Hepatocyte (in vitro differentiated cells): ENCODE results near the gene SLX4IP. TPM values are rescaled to one million over a fixed set of nuclear protein-coding genes. Genes with fewer than 3 reads are reported as not detected.

ENCODE experiments used
- DNase-seq: peaks from one replicate; pipeline ENCODE4 v3.0.0-alpha.2; 2016; ENCODE audit warnings: low spot score
- H2AFZ ChIP-seq: fragments of 200-600 bp; sonication (generic); 2 replicates; pipeline ENCODE4 v1.6.0; 2016; ENCODE audit warnings: antibody characterized with exemption, mild to moderate bottlenecking
- H3K27ac ChIP-seq: fragments of 200-600 bp; sonication (generic); 2 replicates; pipeline ENCODE4 v1.5.1; 2016; ENCODE audit warnings: mild to moderate bottlenecking
- H3K27me3 ChIP-seq: fragments of 200-600 bp; sonication (generic); 2 replicates; pipeline ENCODE4 v1.6.1; 2016
- H3K36me3 ChIP-seq: fragments of 200-600 bp; sonication (generic); replicated peaks from 2 replicates; pipeline ENCODE4 v1.5.1; 2016; ENCODE audit warnings: low read depth; ENCODE audit not compliant: insufficient read depth
- H3K4me1 ChIP-seq: fragments of 200-600 bp; sonication (generic); 2 replicates; pipeline ENCODE4 v1.5.1; 2016; ENCODE audit warnings: mild to moderate bottlenecking, moderate library complexity; ENCODE audit not compliant: insufficient read depth
- H3K4me2 ChIP-seq: fragments of 200-600 bp; sonication (generic); 2 replicates; pipeline ENCODE4 v1.6.0; 2016
- H3K4me3 ChIP-seq: fragments of 200-600 bp; sonication (generic); 2 replicates; pipeline ENCODE4 v1.5.1; 2016; ENCODE audit warnings: mild to moderate bottlenecking
- H3K79me2 ChIP-seq: fragments of 200-600 bp; sonication (generic); 2 replicates; pipeline ENCODE4 v1.6.0; 2017; ENCODE audit warnings: mild to moderate bottlenecking
- H3K9me2 ChIP-seq: fragments of 200-600 bp; sonication (generic); replicated peaks from 2 replicates; pipeline ENCODE4 v1.6.0; 2017; ENCODE audit warnings: mild to moderate bottlenecking; ENCODE audit not compliant: insufficient read depth
- H3K9me3 ChIP-seq: fragments of 200-600 bp; sonication (generic); 2 replicates; pipeline ENCODE4 v1.5.1; 2016; ENCODE audit warnings: low read depth, mild to moderate bottlenecking
- H4K20me1 ChIP-seq: fragments of 200-600 bp; sonication (generic); 2 replicates; pipeline ENCODE4 v1.6.0; 2016; ENCODE audit warnings: mild to moderate bottlenecking; ENCODE audit not compliant: insufficient read depth, poor library complexity, severe bottlenecking
- CTCF ChIP-seq: fragments of 200-600 bp; sonication (generic); IDR thresholded peaks from 2 replicates; pipeline ENCODE4 v1.5.1; 2016; ENCODE audit warnings: antibody characterized with exemption, mild to moderate bottlenecking; ENCODE audit not compliant: poor library complexity
- EZH2 ChIP-seq: fragments of 200-600 bp; sonication (generic); IDR thresholded peaks from 2 replicates; pipeline ENCODE4 v1.6.1; 2016; ENCODE audit warnings: antibody characterized with exemption, mild to moderate bottlenecking, borderline replicate concordance
- EZH2phosphoT487 ChIP-seq: fragments of 200-600 bp; sonication (generic); IDR thresholded peaks from one replicate; pipeline ENCODE4 v1.6.1; 2018; ENCODE audit warnings: antibody characterized with exemption, mild to moderate bottlenecking, low read depth, moderate library complexity; ENCODE audit not compliant: unreplicated experiment, severe bottlenecking
- WGBS: methylation state at CpG from one replicate; pipeline ENCODE4 v1.1.6; 2016; ENCODE audit warnings: low lambda C conversion rate; ENCODE audit errors: missing lambda C conversion rate; 5-methylcytosine and 5-hydroxymethylcytosine counted together
- polyA plus RNA-seq: library from polyadenylated mRNA; unstranded; fragments of >200 nt; fragmentation: Nextera tagmentation; extraction: Ambion mirVana; gene quantifications from 2 replicates; pipeline ENCODE4 v1.2.1, GENCODE V29; 2016
- total RNA-seq: library from RNA; depleted of rRNA; stranded (reverse); fragments of >200 nt; gene quantifications from 2 replicates; pipeline ENCODE4 v1.2.3, GENCODE V29; 2014

SLX4IP gene
- total and polyA plus RNA-seq, 2 experiments from 2014 or later, result 2.9 to 5.7 TPM

- Histone ChIP-seq H3K4me2 (no peak overlapping the region), H3K79me2 (no peaks in the 10 kb centered on the region), H3K4me3 (no peak overlapping the region), H3K27me3 (no peaks in the 10 kb centered on the region), H3K9me3 (no peaks in the 10 kb centered on the region), H3K27ac (no peak overlapping the region), H2AFZ (no peak overlapping the region), H3K9me2 (no peaks in the 10 kb centered on the region), H4K20me1 (peaks cover 3% of the 10 kb centered on the region), H3K4me1 (peaks cover 4% of the 10 kb centered on the region), H3K36me3 (peaks cover 3% of the 10 kb centered on the region)
- 95% methylated on average over 23 of the region's 23 CpGs for WGBS
- no peak for DNase-seq
- no peak for TF ChIP-seq EZH2
- no peak for TF ChIP-seq CTCF
- no peak for TF ChIP-seq EZH2phosphoT487
Measured at GRCh38 chr20:10639077-10639736, 204.1 kb downstream of the SLX4IP start.

- Histone ChIP-seq H4K20me1 (peaks cover 3% of the 10 kb centered on the region), H3K36me3 (peaks cover 3% of the 10 kb centered on the region), H3K27me3 (no peaks in the 10 kb centered on the region), H3K9me2 (no peaks in the 10 kb centered on the region), H2AFZ (no peak overlapping the region), H3K9me3 (no peaks in the 10 kb centered on the region), H3K4me1 (peaks cover 9% of the 10 kb centered on the region), H3K79me2 (no peaks in the 10 kb centered on the region), H3K27ac (no peak overlapping the region), H3K4me3 (no peak overlapping the region), H3K4me2 (no peak overlapping the region)
- WGBS, result 89% methylated on average over 18 of the region's 18 CpGs
- no peak for TF ChIP-seq CTCF
- TF ChIP-seq EZH2, result no peak
- no peak for TF ChIP-seq EZH2phosphoT487
- no peak for DNase-seq
Measured at GRCh38 chr20:10639737-10640556, 204.8 kb downstream of the SLX4IP start.

- Histone ChIP-seq H3K9me3 (no peaks in the 10 kb centered on the region), H3K27ac (no peak overlapping the region), H3K9me2 (no peaks in the 10 kb centered on the region), H4K20me1 (peaks cover 3% of the 10 kb centered on the region), H3K27me3 (no peaks in the 10 kb centered on the region), H2AFZ (no peak overlapping the region), H3K4me1 (peaks cover 10% of the 10 kb centered on the region), H3K79me2 (no peaks in the 10 kb centered on the region), H3K4me2 (no peak overlapping the region), H3K36me3 (peaks cover 3% of the 10 kb centered on the region), H3K4me3 (no peak overlapping the region)
- TF ChIP-seq EZH2phosphoT487, result no peak
- TF ChIP-seq CTCF, result no peak
- TF ChIP-seq EZH2, result no peak
- WGBS, result 90% methylated on average over 12 of the region's 12 CpGs
- DNase-seq, result no peak
Measured at GRCh38 chr20:10640897-10641296, 205.8 kb downstream of the SLX4IP start.
